Fibroblast of the aortic adventitia (primary cell): ENCODE results near the gene VWA8. TPM values are rescaled to one million over a fixed set of nuclear protein-coding genes. Genes with fewer than 3 reads are reported as not detected.

Source experiments
- DNase-seq: peaks from one replicate; pipeline ENCODE4 v3.0.0-alpha.2; 2010; ENCODE audit warnings: low read depth
- H3K4me3 ChIP-seq: 2 replicates; pipeline ENCODE4 v1.5.1; 2011; ENCODE audit warnings: low read depth, mild to moderate bottlenecking, control low read depth, low read length, moderate library complexity
- total RNA-seq: library from RNA; depleted of rRNA; stranded (reverse); fragments of >200 nt; gene quantifications from 2 replicates; pipeline ENCODE4 v1.2.3, GENCODE V29; 2012; ENCODE audit warnings: low replicate concordance
- TF ChIP-seq, protein P1 (sequence below): IDR thresholded peaks from 2 replicates; pipeline ENCODE4 v1.5.1; 2011; ENCODE audit warnings: mild to moderate bottlenecking, low read length, control low read depth, inconsistent platforms; ENCODE audit not compliant: insufficient read depth

The VWA8 gene
- total RNA-seq, 1 donor = 27.2 TPM

DNA sequence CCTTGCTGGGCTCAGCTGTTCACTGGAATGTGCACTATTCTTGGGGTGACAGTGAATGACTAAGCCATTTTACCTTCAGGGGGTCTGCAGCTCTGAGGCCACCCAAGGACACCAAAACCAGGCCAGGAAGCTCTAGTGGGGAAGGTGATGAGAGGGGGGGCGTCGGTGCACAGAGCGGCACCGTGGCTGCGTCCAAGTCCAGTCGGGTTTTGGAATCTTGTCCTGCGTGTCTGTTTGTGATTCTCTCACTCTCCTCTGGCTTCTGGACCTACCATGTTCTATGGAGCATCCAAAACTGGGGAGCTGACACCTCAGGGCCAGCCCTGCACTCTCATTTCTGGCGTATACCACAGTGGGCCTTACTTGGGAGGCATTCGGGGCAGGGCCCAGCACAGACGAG is 411.4 kb downstream of the VWA8 start:
- DNase-seq = no peak
- TF ChIP-seq, protein P1, sequence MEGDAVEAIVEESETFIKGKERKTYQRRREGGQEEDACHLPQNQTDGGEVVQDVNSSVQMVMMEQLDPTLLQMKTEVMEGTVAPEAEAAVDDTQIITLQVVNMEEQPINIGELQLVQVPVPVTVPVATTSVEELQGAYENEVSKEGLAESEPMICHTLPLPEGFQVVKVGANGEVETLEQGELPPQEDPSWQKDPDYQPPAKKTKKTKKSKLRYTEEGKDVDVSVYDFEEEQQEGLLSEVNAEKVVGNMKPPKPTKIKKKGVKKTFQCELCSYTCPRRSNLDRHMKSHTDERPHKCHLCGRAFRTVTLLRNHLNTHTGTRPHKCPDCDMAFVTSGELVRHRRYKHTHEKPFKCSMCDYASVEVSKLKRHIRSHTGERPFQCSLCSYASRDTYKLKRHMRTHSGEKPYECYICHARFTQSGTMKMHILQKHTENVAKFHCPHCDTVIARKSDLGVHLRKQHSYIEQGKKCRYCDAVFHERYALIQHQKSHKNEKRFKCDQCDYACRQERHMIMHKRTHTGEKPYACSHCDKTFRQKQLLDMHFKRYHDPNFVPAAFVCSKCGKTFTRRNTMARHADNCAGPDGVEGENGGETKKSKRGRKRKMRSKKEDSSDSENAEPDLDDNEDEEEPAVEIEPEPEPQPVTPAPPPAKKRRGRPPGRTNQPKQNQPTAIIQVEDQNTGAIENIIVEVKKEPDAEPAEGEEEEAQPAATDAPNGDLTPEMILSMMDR = no peak
- H3K4me3 ChIP-seq = no peak overlapping the region

DNA sequence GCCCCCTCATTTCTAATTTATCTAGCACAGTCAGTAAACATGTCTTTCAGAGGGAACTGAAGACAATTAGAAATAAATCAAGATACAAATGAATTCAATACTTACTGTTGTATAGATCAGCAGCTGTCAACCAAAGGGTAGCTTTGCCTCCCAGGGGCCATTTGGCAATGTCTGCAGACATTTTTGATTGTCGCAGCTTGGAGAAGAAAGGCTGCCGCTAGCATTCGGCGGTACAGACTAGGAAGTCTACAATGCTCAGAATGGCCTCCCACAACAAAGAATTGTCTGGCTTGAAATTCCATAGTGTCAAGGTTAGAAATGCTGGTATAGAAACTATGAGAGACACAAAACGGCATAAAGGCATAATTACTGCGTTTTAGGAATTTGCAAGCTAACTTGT is 412.0 kb downstream of the VWA8 start:
- no peak for DNase-seq
- H3K4me3 ChIP-seq = no peak overlapping the region
- TF ChIP-seq, protein P1 = no peak

DNA sequence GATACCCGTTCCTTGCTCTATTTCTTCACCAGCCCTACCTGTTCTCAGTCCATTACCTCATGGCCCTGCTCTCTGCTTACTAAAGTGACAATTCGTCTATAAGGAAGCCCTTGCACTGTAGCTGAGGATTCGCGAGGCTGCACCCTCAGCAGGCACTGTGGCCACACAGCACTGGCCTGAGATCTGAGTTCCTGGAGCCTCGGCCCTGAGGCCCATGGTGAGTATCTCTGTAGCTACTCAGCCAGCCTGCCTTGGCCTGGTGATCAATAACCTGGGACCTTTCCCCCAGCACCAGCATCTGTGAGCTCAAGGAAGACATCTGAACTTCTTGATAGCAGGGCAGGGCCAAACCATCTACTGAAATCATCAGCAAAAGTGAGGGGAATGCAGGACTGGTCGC is 412.9 kb downstream of the VWA8 start:
- no peak overlapping the region for H3K4me3 ChIP-seq
- DNase-seq = no peak
- TF ChIP-seq, protein P1 = no peak

DNA sequence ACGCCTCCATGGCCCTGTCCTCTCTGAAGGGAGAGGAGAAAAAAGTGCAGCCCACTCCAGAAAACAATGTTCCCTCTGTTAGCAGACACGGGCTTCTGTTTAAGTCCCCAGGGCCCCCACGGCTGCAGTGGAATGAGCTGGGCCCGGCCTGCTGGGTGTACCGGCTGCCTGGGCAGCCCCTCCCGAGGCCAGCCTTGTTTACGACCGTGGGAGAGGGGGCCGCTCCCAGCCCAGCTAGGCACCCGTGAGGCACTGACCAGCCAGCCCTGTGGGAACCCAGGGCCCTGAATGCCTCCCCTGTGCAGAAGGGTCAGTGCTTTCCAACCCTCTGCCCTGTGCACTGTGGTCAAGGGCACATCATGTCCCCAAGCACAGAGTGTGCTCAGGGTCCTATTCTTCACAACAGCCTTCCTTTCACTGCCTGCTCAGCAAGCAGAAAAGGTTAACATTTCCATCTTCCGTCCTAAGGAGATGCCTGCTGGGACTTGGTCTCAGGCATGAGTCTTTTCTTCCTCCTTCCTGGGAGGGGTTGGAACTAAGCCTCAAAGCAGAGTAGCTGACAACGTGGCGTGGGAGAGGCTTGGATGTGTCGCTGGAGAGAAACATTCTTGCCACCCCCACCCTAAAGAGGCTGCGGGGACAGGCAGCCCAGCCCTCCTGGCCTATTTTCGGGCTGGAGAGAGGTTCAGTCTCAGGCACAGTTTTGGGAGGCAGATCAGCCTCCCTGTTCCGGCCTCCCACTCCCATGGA is 413.5 kb downstream of the VWA8 start:
- TF ChIP-seq, protein P1 = no peak
- peak; percentile 28 for DNase-seq

DNA sequence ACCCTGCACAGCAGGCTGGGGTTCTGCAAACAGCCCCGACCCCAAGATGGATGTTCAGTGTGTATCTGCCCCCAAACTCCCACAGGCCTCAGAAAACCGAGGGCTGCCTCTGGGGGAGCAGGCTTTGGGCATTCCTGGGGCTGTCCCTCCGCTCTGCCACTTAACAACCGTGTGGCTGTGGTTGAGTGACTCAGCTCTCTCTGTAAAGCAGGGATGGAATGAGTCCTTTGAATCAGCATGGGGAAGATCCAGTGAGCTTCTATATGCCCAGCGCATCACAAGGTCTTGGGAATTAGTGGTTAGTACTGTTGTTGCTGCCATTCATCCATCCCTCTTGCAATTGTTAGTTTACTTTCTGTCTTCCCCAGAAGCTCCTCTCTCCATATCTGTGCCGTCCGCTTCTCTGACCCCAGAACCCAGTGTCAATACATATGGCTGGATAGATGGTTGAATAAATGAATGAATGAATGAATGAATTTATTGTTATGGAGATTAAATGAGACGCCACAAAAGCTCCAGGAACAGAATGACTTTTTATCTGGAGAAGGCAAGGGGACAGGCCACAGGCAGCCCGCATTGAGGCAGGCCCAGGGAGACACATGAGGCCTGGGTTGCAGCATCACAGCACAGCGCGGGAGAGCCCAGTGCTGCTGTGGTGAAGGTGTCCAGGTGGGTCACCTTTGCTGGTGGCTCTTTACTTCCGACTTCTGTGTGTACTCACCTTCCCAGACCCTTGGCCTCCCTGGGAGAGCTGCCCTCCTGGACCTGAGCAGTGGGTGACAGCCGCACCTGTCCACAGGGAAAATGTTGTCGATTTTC is 414.3 kb downstream of the VWA8 start:
- TF ChIP-seq, protein P1 = no peak
- H3K4me3 ChIP-seq = no peak overlapping the region
- peak; percentile 14 for DNase-seq

More for the DNA sequence above, 413.5 kb downstream of the VWA8 start:
- H3K4me3 ChIP-seq = no peak overlapping the region

DNA sequence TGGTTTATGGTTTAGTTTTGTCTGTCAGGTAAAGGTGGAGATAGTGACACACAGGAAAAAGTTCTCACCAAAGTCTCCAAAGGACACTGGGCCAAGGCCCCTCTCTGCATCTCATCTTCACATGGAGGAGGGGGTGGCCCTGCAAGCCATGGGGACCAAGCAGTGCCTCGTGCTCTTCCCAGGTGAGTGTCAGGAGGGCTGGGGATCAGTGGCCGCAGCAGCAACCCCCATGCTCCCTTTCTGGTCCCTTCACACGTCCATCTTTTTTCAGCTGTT is 415.5 kb downstream of the VWA8 start:
- H3K4me3 ChIP-seq = no peak overlapping the region
- TF ChIP-seq, protein P1 = no peak
- no peak for DNase-seq
